AG09309 (cell line): ENCODE data around the gene CELF2.

Experiments used
- DNase-seq: peaks from one replicate; pipeline ENCODE4 v3.0.0-alpha.2; 2010; ENCODE audit warnings: low read depth
- H3K4me3 ChIP-seq: 2 replicates; pipeline ENCODE4 v1.5.1; 2011; ENCODE audit warnings: mild to moderate bottlenecking, low read depth, low read length, moderate library complexity; ENCODE audit not compliant: control insufficient read depth
- CTCF ChIP-seq: IDR thresholded peaks from 2 replicates; pipeline ENCODE4 v1.5.1; 2011; ENCODE audit warnings: mild to moderate bottlenecking, low read depth, low read length, inconsistent platforms; ENCODE audit not compliant: insufficient read depth, control insufficient read depth; ENCODE audit errors: missing control alignments

Gene CELF2

GRCh38 chr10:11303361-11304170, 285.9 kb downstream of the CELF2 start:
- TF ChIP-seq CTCF: no peak

GRCh38 chr10:11304906-11305585, 287.4 kb downstream of the CELF2 start:
- H3K4me3 ChIP-seq: no peak overlapping the region
- DNase-seq: no peak
- no peak for TF ChIP-seq CTCF

More at GRCh38 chr10:11303361-11304170, 285.9 kb downstream of the CELF2 start:
- no peak overlapping the region for H3K4me3 ChIP-seq
- DNase-seq: no peak

GRCh38 chr10:11305825-11306593, 288.3 kb downstream of the CELF2 start:
- no peak overlapping the region for H3K4me3 ChIP-seq
- no peak for DNase-seq
- TF ChIP-seq CTCF: no peak

GRCh38 chr10:11307004-11307403, 289.3 kb downstream of the CELF2 start:
- no peak for DNase-seq
- TF ChIP-seq CTCF: no peak
- no peak overlapping the region for H3K4me3 ChIP-seq

GRCh38 chr10:11307937-11308336, 290.3 kb downstream of the CELF2 start:
- DNase-seq: no peak
- no peak overlapping the region for H3K4me3 ChIP-seq
- TF ChIP-seq CTCF: no peak

- no peak for TF ChIP-seq CTCF
- no peak overlapping the region for H3K4me3 ChIP-seq
- DNase-seq: no peak
Measured at GRCh38 chr10:11311027-11311426, 293.4 kb downstream of the CELF2 start.
